ENCODE measurements around the gene PDS5B.

DNA sequence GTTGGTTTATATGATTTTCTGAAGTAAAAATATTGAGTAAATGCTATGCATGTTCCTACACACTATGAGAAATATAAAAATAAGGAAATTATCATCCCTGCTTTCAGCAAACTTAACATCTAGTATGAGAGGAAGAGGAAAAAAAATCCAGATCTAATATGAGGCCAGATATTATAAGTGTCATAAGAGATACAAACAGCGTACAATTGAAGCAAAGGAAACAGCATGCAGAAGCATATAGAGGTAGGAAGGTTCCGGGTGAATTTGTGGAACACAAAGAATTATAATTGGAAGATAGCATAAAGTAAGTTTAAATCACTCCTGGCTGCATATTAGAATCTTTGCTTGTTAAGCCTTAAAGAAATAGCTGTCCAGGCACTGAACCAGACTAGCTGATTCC lies 88.3 kb downstream of the PDS5B start:
- TF ChIP-seq REST (IDR thresholded peaks at IDR 0.05; ENCODE audit: low read depth), result no peak
- no peak for TF ChIP-seq MAX (IDR thresholded peaks at IDR 0.05)
- TF ChIP-seq CTCF (IDR thresholded peaks at IDR 0.05 in 2 of 3, conservative IDR thresholded peaks at IDR 0.05 in 1 of 3; ENCODE audit: borderline replicate concordance in 1 of 3, insufficient read depth in 1 of 3, low read depth in 2 of 3, low read length in 2 of 3), result no peak
- TF ChIP-seq ELF1 (IDR thresholded peaks at IDR 0.05; ENCODE audit: borderline replicate concordance, low read depth), result no peak
- TF ChIP-seq RAD21 (IDR thresholded peaks at IDR 0.05; ENCODE audit: low read depth), result no peak
- TF ChIP-seq EGR1 (IDR thresholded peaks at IDR 0.05; ENCODE audit: low read depth), result no peak
- TF ChIP-seq POLR2A (IDR thresholded peaks at IDR 0.05; ENCODE audit: borderline replicate concordance, extremely low read depth, insufficient read depth, insufficient read length), result no peak

Data from HCT116 (cell line).